Measurements from ENCODE around the gene DDX1. TPM values are rescaled to one million over a fixed set of nuclear protein-coding genes. Genes with fewer than 3 reads are reported as not detected.

The DDX1 gene
- total and polyA plus RNA-seq, 2 donors (not counting 3 experiments of a cell fraction or from before 2014, with no cell fraction given): 41.2 to 117 TPM

GRCh38 chr2:15584316-15584715, 7.4 kb upstream of the DDX1 start:
- intact Hi-C loops (cut with micrococcal nuclease) (no loop called here), dilution Hi-C loops (cut with MboI; ENCODE audit: extremely low pct_ligation_motif_present, low sequenced_read_pairs) (no loop called here)
- Histone ChIP-seq H3K4me2 (ENCODE audit: insufficient read depth, low read length) (no peak overlapping the region), H3K27ac (ENCODE audit: insufficient read depth, low read depth, low read length) (no peak overlapping the region), H3K9me3 (replicated peaks; ENCODE audit: control insufficient read depth, insufficient read depth, low read length) (no peaks in the 10 kb centered on the region), H3K9me1 (replicated peaks; ENCODE audit: control insufficient read depth, extremely low read depth, insufficient read depth, low read length) (no peaks in the 10 kb centered on the region), H3K9ac (replicated peaks; ENCODE audit: extremely low read depth, insufficient read depth, low read length) (no peak overlapping the region), H3K36me3 (ENCODE audit: control insufficient read depth in 2 of 2, extremely low read depth in 1 of 2, insufficient read depth in 2 of 2, low read length in 2 of 2) (no peaks in the 10 kb centered on the region), H4K20me1 (replicated peaks; ENCODE audit: control insufficient read depth, extremely low read depth, insufficient read depth, low read length) (no peaks in the 10 kb centered on the region), H3K4me1 (ENCODE audit: control insufficient read depth, extremely low read depth, insufficient read depth, low read length) (peaks cover 14% of the 10 kb centered on the region), H3K4me3 (replicated peaks in 1 of 3; ENCODE audit: insufficient read depth in 1 of 3, low read depth in 1 of 3, low read length in 3 of 3) (no peak overlapping the region), H2AFZ (ENCODE audit: low read depth, low read length) (no peak overlapping the region), H3K79me2 (ENCODE audit: control insufficient read depth, insufficient read depth, low read length) (no peaks in the 10 kb centered on the region), H3K27me3 (ENCODE audit: control insufficient read depth in 2 of 2, insufficient read depth in 2 of 2, low read length in 2 of 2) (no peaks in the 10 kb centered on the region)
- TF ChIP-seq JUN (IDR thresholded peaks at IDR 0.05; ENCODE audit: borderline replicate concordance, insufficient read depth, insufficient read length, low read depth) (no peak), POLR2AphosphoS5 (IDR thresholded peaks at IDR 0.05; ENCODE audit: insufficient read depth, low read depth, low read length) (no peak), MAX (IDR thresholded peaks at IDR 0.05; ENCODE audit: insufficient read depth, insufficient read length) (no peak), FOS (IDR thresholded peaks at IDR 0.05; ENCODE audit: borderline replicate concordance, insufficient read depth, low read length) (no peak), POLR2A (IDR thresholded peaks at IDR 0.05; ENCODE audit: low read depth, low read length) (no peak), GATA2 (IDR thresholded peaks at IDR 0.05; ENCODE audit: insufficient read depth, insufficient read length, low read depth, low read length) (no peak), EZH2 (IDR thresholded peaks at IDR 0.05; ENCODE audit: borderline replicate concordance, low read depth, low read length, severe bottlenecking) (no peak), CTCF (IDR thresholded peaks at IDR 0.05; ENCODE audit: extremely low read depth in 1 of 2, insufficient read depth in 1 of 2, low read depth in 1 of 2, low read length in 2 of 2) (no peak), MYC (IDR thresholded peaks at IDR 0.05; ENCODE audit: low read depth, low read length) (no peak)
- DNase-seq (ENCODE audit: low read depth, low spot score) (no peak), FAIRE-seq (no peak)
- BruUV-seq (replicated peaks): no TSS peak
- ChIA-PET POLR2A (no interaction called here), CTCF (no interaction called here)

Measured in endothelial cell of umbilical vein (primary cell).